Neuronal stem cell (in vitro differentiated cells): ENCODE measurements around the gene PRAME. TPM values are rescaled to one million over a fixed set of nuclear protein-coding genes. Genes with fewer than 3 reads are reported as not detected.
"Not testable (repeated sequence)": the region's sequence is repeated elsewhere in the genome, so short reads cannot be mapped to it uniquely, and the experiment has no call there.

Source experiments
- DNase-seq: peaks from one replicate; pipeline ENCODE4 v3.0.0-alpha.2; 2013; ENCODE audit warnings: low spot score
- H2AFZ ChIP-seq: one replicate; pipeline ENCODE4 v1.6.1; 2013; ENCODE audit warnings: mild to moderate bottlenecking, low read length, inconsistent platforms
- H2AK5ac ChIP-seq: 2 replicates; pipeline ENCODE4 v1.6.1; 2013; ENCODE audit warnings: low read depth, mild to moderate bottlenecking, inconsistent platforms, low read length, moderate library complexity, mixed read lengths
- H2BK120ac ChIP-seq: 2 replicates; pipeline ENCODE4 v1.6.1; 2013; ENCODE audit warnings: low read depth, mild to moderate bottlenecking, inconsistent platforms, low read length, moderate library complexity, mixed read lengths
- H2BK12ac ChIP-seq: one replicate; pipeline ENCODE4 v1.6.1; 2013; ENCODE audit warnings: low read length, inconsistent platforms
- H2BK15ac ChIP-seq: 2 replicates; pipeline ENCODE4 v1.6.1; 2013; ENCODE audit warnings: mild to moderate bottlenecking, low read length, inconsistent platforms, mixed read lengths
- H2BK5ac ChIP-seq: one replicate; pipeline ENCODE4 v1.6.1; 2013; ENCODE audit warnings: inconsistent platforms, mild to moderate bottlenecking, low read length, moderate library complexity
- H3K14ac ChIP-seq: one replicate; pipeline ENCODE4 v1.6.1; 2013; ENCODE audit warnings: low read length, inconsistent platforms
- H3K18ac ChIP-seq: 2 replicates; pipeline ENCODE4 v1.6.1; 2013; ENCODE audit warnings: low read length, inconsistent platforms
- H3K23ac ChIP-seq: 2 replicates; pipeline ENCODE4 v1.6.1; 2013; ENCODE audit warnings: low read depth, mild to moderate bottlenecking, mixed read lengths, low read length, inconsistent platforms; ENCODE audit not compliant: poor library complexity
- H3K27ac ChIP-seq: replicated peaks from 3 replicates; pipeline ENCODE4 v1.5.1; 2013; ENCODE audit warnings: low read length, inconsistent platforms
- H3K27me3 ChIP-seq, 3 experiments: 2 replicates each; pipeline ENCODE4 v1.6.1; 2013; ENCODE audit warnings: low read length in 3 of 3, mild to moderate bottlenecking in 2 of 3, inconsistent platforms in 1 of 3, low read depth in 1 of 3, mixed read lengths in 1 of 3, moderate library complexity in 1 of 3; ENCODE audit not compliant: control insufficient read depth in 3 of 3, insufficient read depth in 3 of 3
- H3K36me3 ChIP-seq, 2 donors: replicated peaks in 1 of 2; 2 replicates each; pipeline ENCODE4 v1.6.1; 2013; ENCODE audit warnings: low read length in 2 of 2; ENCODE audit not compliant: control insufficient read depth in 2 of 2, insufficient read depth in 2 of 2
- H3K4ac ChIP-seq: 2 replicates; pipeline ENCODE4 v1.6.1; 2013; ENCODE audit warnings: inconsistent platforms, mild to moderate bottlenecking, low read length, moderate library complexity
- H3K4me1 ChIP-seq, 2 donors: 1 replicate in 1 of 2; 2 replicates in 1 of 2; pipeline ENCODE4 v1.6.1; 2013; ENCODE audit warnings: low read length in 2 of 2, low read depth in 1 of 2; ENCODE audit not compliant: control insufficient read depth in 2 of 2, insufficient read depth in 1 of 2
- H3K4me2 ChIP-seq: one replicate; pipeline ENCODE4 v1.6.1; 2013; ENCODE audit warnings: mild to moderate bottlenecking, low read length, inconsistent platforms; ENCODE audit not compliant: insufficient read depth, poor library complexity, severe bottlenecking
- H3K4me3 ChIP-seq, 2 donors: 2 replicates each; pipeline ENCODE4 v1.5.1; 2013; ENCODE audit warnings: low read length in 2 of 2, mild to moderate bottlenecking in 2 of 2, inconsistent platforms in 1 of 2, moderate library complexity in 1 of 2
- H3K79me1 ChIP-seq: one replicate; pipeline ENCODE4 v1.6.1; 2013; ENCODE audit warnings: low read depth, mild to moderate bottlenecking, inconsistent platforms, low read length, moderate library complexity
- H3K9ac ChIP-seq: one replicate; pipeline ENCODE4 v1.6.1; 2013; ENCODE audit warnings: mild to moderate bottlenecking, low read depth, low read length, inconsistent platforms; ENCODE audit not compliant: poor library complexity
- H3K9me3 ChIP-seq, 2 donors: replicated peaks in 1 of 2; 2 replicates each; pipeline versions ENCODE3 to v1.6.1; 2013; ENCODE audit warnings: low read length in 2 of 2, mild to moderate bottlenecking in 2 of 2, inconsistent platforms in 1 of 2, low read depth in 1 of 2, mixed read lengths in 1 of 2, moderate library complexity in 1 of 2; ENCODE audit not compliant: control insufficient read depth in 2 of 2, insufficient read depth in 1 of 2
- H4K8ac ChIP-seq: one replicate; pipeline ENCODE4 v1.6.1; 2013; ENCODE audit warnings: low read depth, mild to moderate bottlenecking, inconsistent platforms, low read length, moderate library complexity
- H4K91ac ChIP-seq: one replicate; pipeline ENCODE4 v1.6.1; 2013; ENCODE audit warnings: low read length, low read depth, mild to moderate bottlenecking, inconsistent platforms; ENCODE audit not compliant: poor library complexity
- WGBS, 2 donors: extraction: QIAGEN DNeasy Blood & Tissue Kit; methylation state at CpG; one replicate each; pipeline ENCODE4 v1.1.7; 2013; ENCODE audit warnings: missing lambda C conversion rate in 2 of 2, mixed read lengths in 1 of 2; ENCODE audit not compliant: insufficient read length in 2 of 2, insufficient replicate concordance in 1 of 2; ENCODE audit errors: extremely low coverage in 2 of 2; 5-methylcytosine and 5-hydroxymethylcytosine counted together
- polyA plus RNA-seq, 2 experiments: library from polyadenylated mRNA; stranded (reverse); fragments of 200-250 nt; gene quantifications; one replicate each; pipeline ENCODE4 v1.2.3, GENCODE V29; 2013

PRAME gene, protein sequence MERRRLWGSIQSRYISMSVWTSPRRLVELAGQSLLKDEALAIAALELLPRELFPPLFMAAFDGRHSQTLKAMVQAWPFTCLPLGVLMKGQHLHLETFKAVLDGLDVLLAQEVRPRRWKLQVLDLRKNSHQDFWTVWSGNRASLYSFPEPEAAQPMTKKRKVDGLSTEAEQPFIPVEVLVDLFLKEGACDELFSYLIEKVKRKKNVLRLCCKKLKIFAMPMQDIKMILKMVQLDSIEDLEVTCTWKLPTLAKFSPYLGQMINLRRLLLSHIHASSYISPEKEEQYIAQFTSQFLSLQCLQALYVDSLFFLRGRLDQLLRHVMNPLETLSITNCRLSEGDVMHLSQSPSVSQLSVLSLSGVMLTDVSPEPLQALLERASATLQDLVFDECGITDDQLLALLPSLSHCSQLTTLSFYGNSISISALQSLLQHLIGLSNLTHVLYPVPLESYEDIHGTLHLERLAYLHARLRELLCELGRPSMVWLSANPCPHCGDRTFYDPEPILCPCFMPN
- polyA plus RNA-seq (2013, experiment 1 of 2) = 0.07 TPM
- polyA plus RNA-seq (2013, experiment 2 of 2) = 0.07 TPM

DNA sequence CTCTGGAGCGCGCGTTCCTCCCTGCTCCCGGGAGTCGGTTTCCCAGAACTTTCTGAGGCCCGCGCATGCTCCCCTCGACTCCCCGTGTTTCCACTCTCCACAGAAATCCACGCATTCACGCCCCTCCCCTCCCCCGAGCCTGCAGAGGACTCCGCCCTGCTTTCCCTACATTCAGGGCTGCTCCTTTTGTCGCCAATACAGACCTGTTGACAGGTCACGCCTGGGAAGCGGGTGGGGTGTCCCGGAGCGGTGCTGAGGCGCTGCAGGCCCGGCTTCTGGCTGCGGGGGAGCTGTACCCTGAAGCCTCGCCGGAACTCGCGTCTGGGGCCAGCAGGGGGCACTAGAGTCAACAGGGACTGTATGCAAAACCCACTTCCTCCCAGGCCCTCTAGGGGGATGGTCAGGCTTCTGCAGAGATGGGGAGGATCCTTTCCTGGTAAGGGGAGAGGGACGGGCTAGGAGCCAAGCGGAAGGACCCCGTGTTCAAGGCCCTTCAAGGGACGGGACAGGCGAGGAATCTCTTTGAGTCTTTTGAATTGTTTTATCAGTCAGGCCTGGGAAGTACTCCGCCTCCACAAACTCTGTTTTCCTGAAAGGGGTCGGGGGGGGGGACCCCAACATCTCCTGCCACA lies at the start of gene PRAME:
Gene PRAME (minus strand): TSS at position 294 of the 632 bp plus-strand sequence. CDS start 2,433 bp downstream, outside the sequence.
- no peak within 1 kb of the TSS for H2BK5ac ChIP-seq
- no peak within 1 kb of the TSS for H3K14ac ChIP-seq
- H2AK5ac ChIP-seq = no peak within 1 kb of the TSS
- peak within 1 kb of the TSS; percentile 100 for H3K23ac ChIP-seq
- H3K9ac ChIP-seq = no peak within 1 kb of the TSS
- no peak within 1 kb of the TSS for H2BK12ac ChIP-seq
- no peak within 1 kb of the TSS for H3K4me3 ChIP-seq
- no peak within 1 kb of the TSS for H2AFZ ChIP-seq
- peak; percentile 12 for DNase-seq
- peak within 1 kb of the TSS; percentile 64 for H3K18ac ChIP-seq
- H3K27me3 ChIP-seq = peaks cover 0 to 3% (median 0%) of the 10 kb centered on the region in 3 experiments
- no peaks in the 10 kb centered on the region for H3K36me3 ChIP-seq
- H2BK120ac ChIP-seq = no peak within 1 kb of the TSS
- H3K4me2 ChIP-seq = no peak within 1 kb of the TSS
- no peak within 1 kb of the TSS for H4K8ac ChIP-seq
- no peak within 1 kb of the TSS for H3K4ac ChIP-seq
- no peak within 1 kb of the TSS for H3K27ac ChIP-seq
- H2BK15ac ChIP-seq = no peak within 1 kb of the TSS
- WGBS, 2 donors = no CpG with 5 or more reads among the region's 32 CpGs
- no peaks in the 10 kb centered on the region for H3K4me1 ChIP-seq
- no peak within 1 kb of the TSS for H4K91ac ChIP-seq
- H3K9me3 ChIP-seq = peaks cover 0 to 11% of the 10 kb centered on the region in 2 donors
- peaks cover 2% of the 10 kb centered on the region for H3K79me1 ChIP-seq

DNA sequence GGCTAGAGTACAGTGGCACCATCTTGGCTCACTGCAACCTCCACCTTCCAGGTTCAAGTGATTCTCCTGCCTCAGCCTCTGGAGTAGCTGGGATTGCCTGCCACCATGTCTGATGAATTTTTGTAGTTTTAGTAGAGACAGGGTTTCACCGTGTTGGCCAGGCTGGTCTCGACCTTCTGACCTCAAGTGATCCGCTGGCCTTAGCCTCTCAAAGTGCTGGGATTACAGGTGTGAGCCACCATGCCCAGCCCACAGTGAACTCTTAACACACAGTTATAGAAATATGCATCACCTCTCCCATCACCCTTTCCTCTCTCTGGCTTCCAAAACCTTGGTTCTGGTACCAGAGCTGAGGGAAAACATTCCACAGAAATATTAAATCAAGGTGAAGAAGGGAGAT lies 49.0 kb upstream of the PRAME start:
- WGBS, 2 donors = no CpG with 5 or more reads among the region's 3 CpGs
- not testable (repeated sequence) for H2BK5ac ChIP-seq, H3K79me1 ChIP-seq, H3K9me3 ChIP-seq, H3K14ac ChIP-seq, H4K8ac ChIP-seq, H3K36me3 ChIP-seq, H3K4me2 ChIP-seq, H2AFZ ChIP-seq, H3K18ac ChIP-seq, H3K27me3 ChIP-seq, DNase-seq, H3K27ac ChIP-seq, H2BK12ac ChIP-seq, H3K4me1 ChIP-seq, H4K91ac ChIP-seq, H2BK15ac ChIP-seq, H3K9ac ChIP-seq, H3K4me3 ChIP-seq, H3K4ac ChIP-seq, H2AK5ac ChIP-seq, H3K23ac ChIP-seq, H2BK120ac ChIP-seq

DNA sequence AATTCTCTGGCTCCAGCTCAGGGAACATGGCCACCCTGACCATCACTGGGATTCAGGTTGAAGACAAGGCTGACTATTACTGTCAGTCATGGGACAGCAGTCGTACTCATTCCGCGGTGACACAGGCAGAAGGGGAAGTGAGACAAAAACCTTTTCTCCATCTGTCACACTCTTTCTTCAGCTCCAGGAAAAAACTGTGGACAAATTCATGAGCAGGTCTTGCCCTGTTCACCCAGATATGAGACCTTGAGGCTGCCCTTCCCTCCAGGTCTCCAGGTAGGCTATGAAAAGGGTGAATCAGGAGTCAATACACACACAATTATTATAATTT lies 46.0 kb upstream of the PRAME start:
- Histone ChIP-seq H3K79me1 (no peaks in the 10 kb centered on the region), H3K4ac (no peak overlapping the region), H2BK15ac (no peak overlapping the region), H2AK5ac (no peak overlapping the region), H3K36me3 (no peaks in the 10 kb centered on the region), H2BK12ac (no peak overlapping the region), H3K27me3 (peaks cover 0 to 3% (median 0%) of the 10 kb centered on the region in 3 experiments), H3K4me3 (no peak overlapping the region), H3K14ac (no peak overlapping the region), H4K8ac (no peak overlapping the region), H2BK5ac (no peak overlapping the region), H2BK120ac (no peak overlapping the region), H3K4me1 (no peaks in the 10 kb centered on the region), H4K91ac (no peak overlapping the region), H3K27ac (no peak overlapping the region), H3K4me2 (no peak overlapping the region), H3K23ac (no peak overlapping the region), H2AFZ (no peak overlapping the region), H3K9ac (no peak overlapping the region), H3K18ac (no peak overlapping the region), H3K9me3 (peaks cover 0 to 4% of the 10 kb centered on the region in 2 donors)
- no CpG with 5 or more reads among the region's 3 CpGs for WGBS, 2 donors
- no peak for DNase-seq
